GM18511 (cell line): Measurements from ENCODE around the gene LPP.
A peak's percentile ranks its signal among the peaks of the same experiment; 100 is the strongest.

ENCODE experiments used
- ATAC-seq: cut with Tn5 transposase; IDR thresholded peaks from one replicate; pipeline ENCODE4 v1.9.1; 2021; ENCODE audit warnings: mild to moderate bottlenecking, moderate library complexity; ENCODE audit not compliant: unreplicated experiment

Gene LPP

DNA sequence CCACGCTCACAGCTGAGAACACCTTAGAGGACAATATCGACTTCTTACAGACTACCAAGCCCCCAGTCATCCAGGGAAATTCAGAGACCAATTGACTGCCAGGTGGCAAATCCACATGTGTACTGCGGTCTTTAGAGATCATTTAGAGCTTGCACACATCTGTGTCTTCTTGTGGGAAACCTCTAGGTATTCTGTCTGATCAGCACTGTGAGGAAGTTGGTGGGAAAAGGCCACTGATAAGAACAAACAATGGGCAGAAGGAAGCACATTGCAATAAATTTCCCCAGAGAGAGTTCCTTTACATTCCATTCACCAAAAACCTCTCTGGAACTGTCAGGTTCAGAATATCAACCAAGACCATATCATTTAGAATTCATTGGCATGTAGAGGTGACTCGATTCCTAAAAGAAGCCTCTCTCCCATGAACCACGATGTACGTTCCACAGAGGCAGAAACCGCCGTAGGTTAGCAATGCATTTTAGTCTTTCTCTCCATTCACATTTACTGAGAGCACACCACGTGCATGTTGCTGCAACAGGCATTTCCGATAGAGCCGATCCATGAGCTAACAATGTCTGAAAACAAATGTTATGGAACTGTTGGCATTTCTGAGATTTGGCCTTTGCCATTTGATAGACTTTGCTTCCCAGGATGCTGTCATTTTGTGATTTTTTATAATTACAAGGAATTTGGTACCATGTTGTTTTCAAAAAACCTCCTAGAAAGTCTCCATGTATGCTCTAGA is 730.5 kb downstream of the LPP start:
- ATAC-seq: no peak

DNA sequence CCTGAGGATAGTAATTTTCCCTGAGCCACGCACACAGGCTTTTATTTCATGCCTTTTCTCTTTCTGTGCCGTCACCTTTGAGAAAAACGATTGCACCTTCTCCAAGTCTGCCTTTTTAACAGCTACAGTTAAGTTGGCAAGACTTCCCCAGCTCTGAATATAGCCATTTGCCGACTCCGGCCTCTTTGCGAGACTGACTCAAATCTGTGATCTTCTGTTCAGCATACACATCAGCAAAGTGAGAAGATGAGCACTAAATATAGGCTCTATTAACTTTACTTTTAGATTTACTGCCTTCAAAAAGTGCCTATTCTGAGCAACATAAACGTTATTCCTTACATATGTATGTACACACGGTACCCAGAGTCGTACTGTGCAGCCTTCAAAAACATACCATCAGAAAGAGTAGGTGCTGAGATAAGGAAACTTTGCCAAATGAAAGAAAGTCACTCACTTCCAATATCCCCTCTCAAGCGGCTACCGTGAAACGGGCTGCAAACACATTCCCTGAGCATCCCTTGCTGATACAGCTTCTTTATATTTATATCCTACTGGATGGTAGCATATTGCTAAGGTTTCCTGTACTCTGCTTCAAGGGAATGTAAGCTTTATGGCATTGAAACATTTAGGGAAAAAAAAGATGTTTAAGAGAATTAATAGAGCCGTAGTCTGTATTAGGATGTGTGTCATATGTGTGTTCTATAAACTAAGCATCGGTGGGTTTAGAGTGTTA is 734.5 kb downstream of the LPP start:
- no peak for ATAC-seq

DNA sequence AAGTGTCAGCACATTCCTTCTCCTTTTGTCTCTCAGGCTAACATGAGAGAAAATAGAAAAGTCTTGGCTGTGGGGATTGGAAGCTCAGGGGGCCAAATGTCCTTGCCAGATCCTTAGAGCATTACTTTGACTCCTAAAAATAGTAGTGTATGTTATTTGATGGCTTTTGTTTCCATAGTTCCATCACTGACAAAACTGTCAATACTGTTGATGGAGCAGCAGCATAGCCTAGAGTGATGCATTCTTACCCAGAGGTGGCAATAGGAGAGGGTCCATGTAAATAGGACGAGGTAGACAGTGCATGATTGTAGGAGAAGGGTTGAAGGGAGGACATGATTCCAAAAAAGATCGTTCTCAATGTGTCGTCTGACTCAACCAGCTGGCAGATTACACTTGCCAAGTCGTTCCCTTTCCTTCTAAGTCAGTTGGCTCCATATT is 735.1 kb downstream of the LPP start:
- no peak for ATAC-seq

- ATAC-seq: no peak
These were observed 736.8 kb downstream of the LPP start for GRCh38 chr3:188890572-188891270.

DNA sequence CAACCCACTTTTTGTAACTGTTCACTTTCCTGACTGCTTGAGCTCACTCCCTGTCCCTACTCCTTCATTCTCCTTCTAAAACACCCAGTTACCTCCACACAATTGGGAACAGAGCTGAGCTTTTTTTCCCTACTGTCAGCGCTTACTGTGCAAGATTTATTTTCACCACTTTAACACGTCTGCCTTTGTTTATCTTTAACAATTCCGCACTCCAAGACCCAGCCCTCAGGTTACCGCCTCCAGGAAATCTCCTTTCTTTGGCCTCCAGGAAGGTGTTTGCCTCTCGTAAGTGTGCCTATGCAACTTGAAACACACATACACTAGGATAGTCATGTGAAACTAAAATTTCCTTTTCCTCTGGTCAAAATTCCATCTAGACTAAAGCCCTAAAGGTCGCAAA is 745.9 kb downstream of the LPP start:
- ATAC-seq: no peak

GRCh38 chr3:188900421-188900951 is 746.5 kb downstream of the LPP start:
- no peak for ATAC-seq

DNA sequence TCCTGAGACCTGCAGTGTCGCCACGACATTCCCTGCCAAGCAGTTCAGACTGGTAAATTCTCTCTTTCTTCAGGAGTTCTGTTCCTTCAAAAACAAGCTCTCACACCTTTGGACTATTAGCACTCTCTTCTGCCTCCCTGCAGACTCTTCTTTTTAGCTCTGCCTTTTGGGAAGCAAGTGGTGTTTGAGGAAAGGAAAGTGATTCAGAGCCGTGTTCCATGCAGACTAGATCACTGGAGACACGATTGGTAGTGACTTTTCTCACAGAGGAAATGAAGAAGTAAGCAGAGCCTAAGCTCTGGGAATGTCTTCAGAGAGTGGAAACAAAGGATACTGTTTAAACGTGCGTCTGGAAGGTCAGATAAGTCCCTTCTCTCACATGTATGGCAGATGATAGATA is 747.2 kb downstream of the LPP start:
- no peak for ATAC-seq

DNA sequence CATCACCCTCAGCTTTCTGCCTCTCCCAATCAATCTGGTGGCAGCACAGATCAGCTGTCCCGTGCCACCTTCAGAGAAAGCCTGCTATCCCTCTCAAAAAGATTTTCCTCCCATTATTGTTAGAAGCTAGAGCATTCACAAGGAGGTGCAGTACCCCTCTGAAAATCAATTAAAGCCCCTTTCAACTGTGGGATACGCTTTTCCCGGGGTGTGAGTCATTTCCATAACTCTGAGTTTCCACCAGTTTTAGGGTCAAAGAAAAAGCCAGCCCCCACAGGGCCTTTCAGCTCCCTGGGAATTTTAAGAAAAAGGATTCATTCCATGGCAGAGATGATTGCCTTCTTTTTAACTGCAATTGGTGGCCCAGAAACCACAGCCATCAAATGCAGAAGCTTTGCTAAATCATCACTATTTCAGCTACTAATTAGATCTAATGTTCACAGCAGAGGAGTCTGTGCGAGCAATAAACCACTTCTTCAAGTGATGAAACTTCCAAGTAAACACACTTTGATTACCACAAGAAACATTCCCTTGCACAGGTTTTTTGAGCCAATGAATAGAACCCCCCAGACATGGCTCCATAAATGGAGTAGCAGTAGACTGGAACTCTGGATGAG is 747.8 kb downstream of the LPP start:
- ATAC-seq: no peak

DNA sequence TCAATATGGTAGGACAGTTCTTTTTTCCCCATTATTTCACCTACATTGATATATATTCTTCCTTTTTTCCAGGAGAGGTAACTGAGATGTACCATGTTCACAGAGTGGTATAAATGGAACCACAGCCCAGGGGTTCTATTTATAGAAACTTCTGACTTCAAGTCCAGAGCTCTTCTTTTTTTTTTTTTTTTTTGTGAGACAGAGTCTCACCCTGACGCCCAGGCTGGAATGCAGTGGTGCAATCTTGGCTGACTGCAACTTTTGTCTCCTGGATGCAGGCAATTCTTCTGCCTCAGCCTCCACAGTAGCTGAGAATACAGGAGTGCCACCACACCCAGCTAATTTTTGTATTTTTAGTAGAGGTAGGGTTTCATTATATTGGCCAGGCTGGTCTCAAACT is 750.7 kb downstream of the LPP start:
- ATAC-seq: no peak

DNA sequence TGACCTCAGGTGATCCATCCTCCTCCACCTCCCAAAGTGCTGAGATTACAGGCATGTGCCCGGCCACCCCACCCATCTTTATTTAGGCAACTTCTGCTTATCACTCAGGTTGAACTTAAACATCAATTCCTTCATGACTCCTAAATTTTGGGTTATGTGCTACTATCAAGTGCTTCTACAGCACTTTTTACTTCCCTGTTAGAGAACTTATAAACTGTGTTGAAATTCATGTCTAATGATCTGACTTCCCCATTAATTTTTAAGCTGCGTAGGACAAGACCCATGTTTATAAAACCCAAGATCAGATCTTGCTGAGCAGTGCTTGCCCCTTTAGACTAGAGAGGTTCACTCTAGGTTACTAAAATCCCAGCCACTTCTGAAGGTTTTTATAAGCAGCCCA is 751.6 kb downstream of the LPP start:
- ATAC-seq: no peak

DNA sequence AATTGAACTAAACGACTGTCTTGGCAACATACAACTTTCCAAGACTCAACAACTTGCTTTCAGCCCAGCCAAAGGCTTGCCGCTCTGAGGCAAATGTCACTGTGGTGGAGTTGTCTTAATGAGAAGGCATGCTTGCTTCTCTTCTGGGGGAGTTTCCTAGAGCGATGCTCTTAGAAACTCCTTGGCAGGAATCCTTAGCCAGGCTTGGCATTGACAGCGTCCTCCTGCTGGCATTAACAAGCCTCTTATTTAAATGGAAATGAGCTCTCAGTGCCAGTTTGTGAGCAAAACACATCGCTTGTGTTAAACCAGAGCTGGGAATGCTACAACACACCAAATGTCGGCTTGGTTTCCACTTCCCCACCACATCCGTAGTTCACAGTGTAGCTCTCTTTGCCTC is 752.3 kb downstream of the LPP start:
- ATAC-seq: no peak

DNA sequence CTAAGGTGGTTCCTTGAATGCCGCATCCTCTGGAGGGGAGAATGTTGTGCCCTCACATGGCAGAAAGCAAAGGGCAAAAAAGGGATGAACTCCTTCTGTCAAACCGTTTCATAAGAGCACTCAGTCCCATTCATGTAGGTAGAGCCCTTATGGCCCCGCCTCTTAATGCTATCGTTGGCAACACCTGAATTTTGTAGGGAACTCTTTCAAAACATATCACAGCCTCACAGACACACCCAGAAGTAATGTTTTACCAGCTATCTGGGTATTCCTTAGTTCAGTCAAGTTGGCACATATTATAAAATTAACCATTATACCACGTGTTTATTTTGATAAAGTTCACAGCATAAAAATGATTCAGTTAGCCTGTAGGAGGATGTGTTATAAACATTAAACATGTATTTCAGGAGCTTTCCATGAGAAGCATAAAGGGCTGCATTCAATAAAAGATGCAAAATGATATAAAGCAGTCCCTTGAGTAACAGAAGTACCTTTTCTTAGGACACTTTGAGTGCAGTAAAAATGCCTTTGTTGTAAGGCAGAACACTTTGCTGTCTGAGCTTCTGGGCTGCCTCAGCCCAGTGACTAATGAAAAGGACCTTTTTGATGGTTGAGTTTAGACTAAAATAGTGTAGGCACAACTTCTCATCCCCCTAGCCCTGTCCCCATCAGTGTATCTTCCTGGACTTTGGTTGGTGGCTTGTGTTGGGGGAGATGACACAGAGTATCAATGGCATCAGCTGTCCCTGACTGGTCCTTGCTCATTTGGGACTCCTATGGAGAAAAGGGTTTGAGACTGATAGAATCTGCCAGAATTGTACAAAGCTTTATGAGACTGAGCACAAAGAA is 754.3 kb downstream of the LPP start:
- ATAC-seq: no peak

GRCh38 chr3:188911026-188911850 is 757.3 kb downstream of the LPP start:
- no peak for ATAC-seq

GRCh38 chr3:188913084-188913483 is 759.1 kb downstream of the LPP start:
- no peak for ATAC-seq

GRCh38 chr3:188914552-188914951 is 760.6 kb downstream of the LPP start:
- peak; percentile 64 for ATAC-seq

- ATAC-seq: peak; percentile 54
These were observed 761.2 kb downstream of the LPP start for GRCh38 chr3:188915127-188915526.

DNA sequence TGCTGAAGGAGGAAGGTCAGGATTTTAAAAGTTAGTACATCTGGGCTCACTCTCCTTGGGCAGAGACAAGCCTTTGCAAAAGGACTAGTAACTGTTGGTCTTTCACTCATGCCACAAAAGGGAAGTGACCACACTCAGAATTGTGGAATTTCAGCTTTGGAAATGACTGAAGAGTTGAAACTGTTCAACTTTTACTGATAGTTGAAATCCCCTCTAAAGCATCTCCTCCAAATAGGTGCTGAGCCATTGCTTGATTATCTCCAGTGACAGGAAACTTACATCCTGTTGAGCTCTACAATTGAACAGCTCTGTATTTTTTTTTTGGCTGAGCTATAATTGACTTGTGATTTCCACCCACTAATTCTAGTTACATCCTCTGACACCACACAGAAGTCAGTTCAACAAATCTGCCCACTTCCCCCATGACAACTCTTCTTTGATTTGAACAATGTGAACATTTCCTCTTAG is 763.0 kb downstream of the LPP start:
- ATAC-seq: no peak

DNA sequence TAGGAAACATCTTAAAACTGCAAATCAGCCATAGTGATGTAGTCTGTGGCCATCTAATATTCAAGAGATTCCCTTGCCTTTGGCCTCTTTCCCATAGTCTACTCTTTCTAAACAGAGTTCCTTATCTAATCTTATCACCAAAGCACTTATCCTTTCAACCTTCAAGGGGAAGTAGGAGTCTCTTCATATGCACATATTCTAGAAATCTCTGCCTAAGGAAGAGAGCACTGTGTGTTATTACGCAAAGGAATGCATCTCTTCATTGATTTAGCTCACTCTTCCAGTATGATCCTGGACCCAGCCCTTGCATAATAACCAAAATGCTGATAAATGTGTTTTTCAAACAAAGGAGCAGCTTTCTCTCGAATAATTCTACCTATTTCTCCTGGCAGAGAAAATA is 764.1 kb downstream of the LPP start:
- ATAC-seq: no peak

- ATAC-seq: no peak
These were observed 769.7 kb downstream of the LPP start for GRCh38 chr3:188923671-188924070.
